Stimulated activated naive B cell treated with anti-CD40 and anti-IgM and Interleukin-4, amounts not matched to agents 10 μg/mL and 1 μg/mL and 100 μg/mL, for 72 hours (primary cell): ENCODE measurements around the gene CMIP.
A peak's percentile ranks its signal among the peaks of the same experiment; 100 is the strongest.

Experiments used
- ATAC-seq, 2 donors: fragments of 150-1000 bp; cut with Tn5 transposase; replicated peaks; 2 replicates each; pipeline ENCODE4 v1.10.0; 2021; ENCODE audit warnings: moderate library complexity in 1 of 2
- DNase-seq: peaks from one replicate; pipeline ENCODE4 v3.0.0; 2021
- H3K27ac Mint-ChIP-seq: one replicate; pipeline ENCODE4 v1.8.0; 2022; ENCODE audit warnings: mild to moderate bottlenecking, mixed read lengths
- H3K27me3 Mint-ChIP-seq, 2 donors: one replicate each; pipeline ENCODE4 v1.8.0; 2022; ENCODE audit warnings: mixed read lengths in 2 of 2
- H3K36me3 Mint-ChIP-seq, 2 donors: one replicate each; pipeline ENCODE4 v1.8.0; 2022; ENCODE audit warnings: mixed read lengths in 2 of 2, mild to moderate bottlenecking in 1 of 2
- H3K4me1 Mint-ChIP-seq, 2 donors: one replicate each; pipeline ENCODE4 v1.8.0; 2022; ENCODE audit warnings: mixed read lengths in 2 of 2, mild to moderate bottlenecking in 1 of 2
- H3K4me3 Mint-ChIP-seq, 2 donors: one replicate each; pipeline ENCODE4 v1.8.0; 2022; ENCODE audit warnings: mild to moderate bottlenecking in 2 of 2, mixed read lengths in 2 of 2, moderate library complexity in 1 of 2
- H3K9me3 Mint-ChIP-seq, 2 donors: one replicate each; pipeline ENCODE4 v1.8.0; 2022; ENCODE audit warnings: mixed read lengths in 2 of 2, mild to moderate bottlenecking in 1 of 2

The CMIP gene

DNA sequence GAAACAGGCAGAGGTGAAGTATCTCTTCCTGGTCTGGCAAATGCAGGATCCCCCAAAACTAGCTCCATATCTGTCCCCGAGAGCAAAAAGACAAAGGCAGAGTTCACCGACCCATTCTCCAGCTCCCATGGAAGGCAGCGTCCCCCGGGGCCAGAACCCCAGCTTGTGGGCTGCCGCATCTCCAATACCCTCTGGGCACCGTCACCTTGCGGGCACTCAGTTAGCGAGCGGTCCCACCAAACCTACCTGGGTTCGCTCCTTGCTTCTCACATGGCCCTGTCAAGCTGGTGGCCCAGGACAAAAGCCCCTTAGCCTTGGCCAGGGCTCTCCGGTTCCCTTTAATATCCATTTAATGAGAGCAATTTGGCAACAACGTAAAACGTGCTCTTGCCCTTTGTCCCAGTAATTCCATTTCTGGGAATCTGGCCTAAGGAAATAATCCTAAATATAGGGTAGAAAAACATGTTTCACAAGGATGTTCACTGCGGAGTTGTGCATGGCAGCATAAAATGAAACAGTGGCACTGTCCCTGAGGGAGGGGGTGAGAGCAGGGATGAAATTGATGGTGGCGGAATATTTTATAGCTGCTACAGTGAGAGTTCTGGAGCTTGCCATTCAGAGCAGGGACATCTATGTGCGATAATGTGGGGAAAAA, 157.1 kb downstream of the CMIP start:
- peaks cover 22 to 28% of the 10 kb centered on the region in 2 donors for H3K4me1 Mint-ChIP-seq
- peak overlapping the region; percentile 17 for H3K27ac Mint-ChIP-seq
- ATAC-seq (no peak), DNase-seq (no peak)
- no peaks in the 10 kb centered on the region for H3K9me3 Mint-ChIP-seq
- no peaks in the 10 kb centered on the region for H3K27me3 Mint-ChIP-seq
- no peak overlapping the region for H3K4me3 Mint-ChIP-seq
- H3K36me3 Mint-ChIP-seq: peaks cover 6 to 12% of the 10 kb centered on the region in 2 donors

GRCh38 chr16:81602256-81602776, 157.7 kb downstream of the CMIP start:
- peaks cover 22 to 29% of the 10 kb centered on the region in 2 donors for H3K4me1 Mint-ChIP-seq
- H3K36me3 Mint-ChIP-seq: peaks cover 6 to 17% of the 10 kb centered on the region in 2 donors
- H3K27ac Mint-ChIP-seq: no peak overlapping the region
- no peak overlapping the region for H3K4me3 Mint-ChIP-seq
- no peak for DNase-seq
- H3K9me3 Mint-ChIP-seq: no peaks in the 10 kb centered on the region
- H3K27me3 Mint-ChIP-seq: no peaks in the 10 kb centered on the region
- no peak for ATAC-seq

DNA sequence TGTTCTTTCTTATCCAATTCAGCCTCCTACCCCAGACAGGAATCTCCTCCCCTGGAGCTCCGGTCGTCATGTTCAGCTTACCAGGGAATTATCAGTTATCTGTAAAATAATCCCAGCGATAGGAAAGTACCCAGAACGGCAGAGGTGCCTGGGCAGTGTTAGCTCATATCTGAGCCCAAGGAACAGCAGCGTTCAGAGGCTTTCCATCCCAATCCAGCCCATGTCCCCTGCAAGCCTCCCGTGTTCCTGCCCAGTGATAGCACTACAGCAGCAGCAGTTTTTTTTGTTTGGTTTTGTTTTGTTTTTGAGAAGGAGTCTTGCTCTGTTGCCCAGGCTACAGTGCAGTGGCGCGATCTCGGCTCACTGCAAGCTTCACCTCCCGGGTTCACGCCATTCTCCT, 158.2 kb downstream of the CMIP start:
- DNase-seq (no peak), ATAC-seq (no peak)
- H3K36me3 Mint-ChIP-seq: peaks cover 6 to 18% of the 10 kb centered on the region in 2 donors
- no peaks in the 10 kb centered on the region for H3K9me3 Mint-ChIP-seq
- no peak overlapping the region for H3K4me3 Mint-ChIP-seq
- peaks cover 21 to 26% of the 10 kb centered on the region in 2 donors for H3K4me1 Mint-ChIP-seq
- no peaks in the 10 kb centered on the region for H3K27me3 Mint-ChIP-seq
- no peak overlapping the region for H3K27ac Mint-ChIP-seq

DNA sequence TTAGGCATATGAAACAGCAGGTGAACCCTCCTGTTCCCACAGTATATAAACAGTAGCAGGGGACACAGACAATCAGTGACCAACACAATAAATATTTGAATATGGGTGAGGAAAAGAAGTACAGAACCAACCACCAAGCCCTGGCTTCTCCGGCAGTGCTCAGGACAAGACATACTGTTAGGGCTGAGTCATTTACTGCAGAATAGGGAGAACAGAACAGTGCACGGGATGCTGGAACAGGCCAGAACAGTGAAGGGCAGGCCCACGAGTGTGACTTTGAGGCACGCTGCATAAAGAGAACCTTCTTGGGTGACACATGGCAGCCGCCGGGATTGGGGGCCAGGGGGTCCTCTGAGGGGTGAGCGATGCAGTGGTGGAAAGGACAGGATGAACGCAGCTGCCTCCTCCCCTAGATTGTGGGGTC, 160.4 kb downstream of the CMIP start:
- Mint-ChIP-seq H3K4me3 (no peak overlapping the region), H3K27ac (no peak overlapping the region), H3K36me3 (peaks cover 12 to 25% of the 10 kb centered on the region in 2 donors), H3K4me1 (peaks cover 23 to 30% of the 10 kb centered on the region in 2 donors), H3K27me3 (no peaks in the 10 kb centered on the region), H3K9me3 (no peaks in the 10 kb centered on the region)
- ATAC-seq: no peak
- DNase-seq: no peak

DNA sequence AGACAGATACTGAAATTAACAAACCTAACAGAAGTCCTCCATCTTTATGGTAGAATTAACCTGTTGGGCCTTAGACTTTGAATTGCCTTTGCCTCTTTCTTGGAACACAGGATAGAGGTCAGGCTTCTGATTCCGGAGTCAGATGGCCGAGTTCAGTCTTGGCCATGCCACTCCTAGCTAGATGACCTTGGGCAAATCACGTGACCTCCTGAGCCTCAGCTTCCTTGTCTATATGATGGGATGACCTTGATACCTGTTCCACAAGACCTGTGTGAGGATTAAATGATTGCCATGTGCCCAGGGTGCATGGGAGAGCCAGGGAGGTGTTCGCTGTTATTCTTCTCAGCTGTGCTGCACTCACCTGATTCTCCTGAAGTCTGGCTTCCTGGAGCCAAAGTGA, 161.4 kb downstream of the CMIP start:
- ATAC-seq (no peak), DNase-seq (no peak)
- Mint-ChIP-seq H3K36me3 (peaks cover 12 to 25% of the 10 kb centered on the region in 2 donors), H3K4me3 (no peak overlapping the region), H3K4me1 (peaks cover 19 to 30% of the 10 kb centered on the region in 2 donors), H3K27me3 (no peaks in the 10 kb centered on the region), H3K9me3 (no peaks in the 10 kb centered on the region), H3K27ac (peak overlapping the region; percentile 14)

DNA sequence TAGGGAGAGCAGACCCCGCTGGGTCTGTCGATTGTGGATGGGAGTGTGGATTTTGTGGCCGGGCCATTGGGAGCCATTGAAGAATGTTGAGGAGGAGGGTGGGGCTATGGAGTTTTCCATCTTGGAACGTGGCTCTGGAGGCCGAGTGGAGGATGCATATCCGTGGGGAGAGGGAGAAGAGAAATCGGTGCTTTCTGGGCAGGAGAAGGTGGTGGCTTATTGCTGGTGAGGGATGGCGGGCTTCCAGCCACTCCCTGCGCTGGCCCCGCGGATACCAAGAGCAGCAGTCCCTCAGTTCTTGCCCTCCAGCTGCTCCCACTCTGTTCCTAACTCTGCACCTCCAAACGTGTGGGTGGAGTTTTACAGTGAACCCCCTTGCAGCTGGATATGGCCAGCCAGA, 162.4 kb downstream of the CMIP start:
- Mint-ChIP-seq H3K36me3 (peaks cover 17 to 32% of the 10 kb centered on the region in 2 donors), H3K27me3 (no peaks in the 10 kb centered on the region), H3K4me3 (no peak overlapping the region), H3K9me3 (no peaks in the 10 kb centered on the region), H3K4me1 (peaks cover 23 to 30% of the 10 kb centered on the region in 2 donors), H3K27ac (peak overlapping the region; percentile 67)
- no peak for ATAC-seq
- no peak for DNase-seq

GRCh38 chr16:81607805-81608522, 163.4 kb downstream of the CMIP start:
- no peaks in the 10 kb centered on the region for H3K27me3 Mint-ChIP-seq
- H3K4me1 Mint-ChIP-seq: peaks cover 23 to 30% of the 10 kb centered on the region in 2 donors
- H3K36me3 Mint-ChIP-seq: peaks cover 17 to 32% of the 10 kb centered on the region in 2 donors
- ATAC-seq: peak; percentile 19 to 36
- no peak overlapping the region for H3K4me3 Mint-ChIP-seq
- no peak for DNase-seq
- H3K9me3 Mint-ChIP-seq: no peaks in the 10 kb centered on the region
- peak overlapping the region; percentile 25 for H3K27ac Mint-ChIP-seq

DNA sequence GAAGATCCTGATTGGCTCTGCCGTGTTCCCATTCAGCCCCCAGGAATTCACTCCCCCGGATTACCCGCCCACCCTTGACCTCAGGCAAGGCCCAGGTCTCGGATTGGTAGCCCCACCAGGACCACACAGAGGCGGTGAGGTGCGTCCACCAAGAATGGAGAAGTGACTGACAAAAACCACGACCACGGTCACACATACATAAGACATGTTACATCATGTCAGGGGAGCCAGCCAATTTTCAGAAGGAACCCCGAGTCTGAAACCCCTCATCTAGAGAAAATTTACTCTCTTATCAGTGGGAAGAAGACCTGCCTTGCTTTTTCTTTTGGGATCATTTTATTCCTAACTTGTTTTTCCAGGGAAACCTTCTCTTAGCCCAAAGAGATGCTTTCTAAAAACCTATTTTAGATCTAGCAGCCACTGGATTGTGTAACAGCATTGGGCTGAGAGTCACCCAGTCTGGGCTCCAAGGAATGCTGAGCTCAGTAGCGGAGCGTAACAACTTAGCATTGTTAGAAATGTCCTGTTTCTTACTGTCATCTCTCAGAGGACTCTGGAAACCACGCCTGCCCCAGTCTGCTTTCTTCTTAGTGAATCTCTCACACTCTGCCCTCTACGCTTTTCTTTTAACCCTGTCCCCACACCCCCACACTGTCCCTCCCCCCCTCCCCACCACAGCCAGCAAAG, 164.1 kb downstream of the CMIP start:
- Mint-ChIP-seq H3K27me3 (no peaks in the 10 kb centered on the region), H3K27ac (peak overlapping the region; percentile 44), H3K36me3 (peaks cover 17 to 32% of the 10 kb centered on the region in 2 donors), H3K4me1 (peaks cover 23 to 30% of the 10 kb centered on the region in 2 donors), H3K9me3 (no peaks in the 10 kb centered on the region), H3K4me3 (no peak overlapping the region)
- ATAC-seq (peak; percentile 81 to 87), DNase-seq (no peak)

GRCh38 chr16:81609323-81609892, 164.8 kb downstream of the CMIP start:
- Mint-ChIP-seq H3K4me1 (peaks cover 23 to 30% of the 10 kb centered on the region in 2 donors), H3K27ac (peak overlapping the region; percentile 1), H3K4me3 (no peak overlapping the region), H3K36me3 (peaks cover 17 to 32% of the 10 kb centered on the region in 2 donors), H3K9me3 (no peaks in the 10 kb centered on the region), H3K27me3 (no peaks in the 10 kb centered on the region)
- ATAC-seq: peak in 1 of 2 donors; percentile 22
- DNase-seq: no peak

DNA sequence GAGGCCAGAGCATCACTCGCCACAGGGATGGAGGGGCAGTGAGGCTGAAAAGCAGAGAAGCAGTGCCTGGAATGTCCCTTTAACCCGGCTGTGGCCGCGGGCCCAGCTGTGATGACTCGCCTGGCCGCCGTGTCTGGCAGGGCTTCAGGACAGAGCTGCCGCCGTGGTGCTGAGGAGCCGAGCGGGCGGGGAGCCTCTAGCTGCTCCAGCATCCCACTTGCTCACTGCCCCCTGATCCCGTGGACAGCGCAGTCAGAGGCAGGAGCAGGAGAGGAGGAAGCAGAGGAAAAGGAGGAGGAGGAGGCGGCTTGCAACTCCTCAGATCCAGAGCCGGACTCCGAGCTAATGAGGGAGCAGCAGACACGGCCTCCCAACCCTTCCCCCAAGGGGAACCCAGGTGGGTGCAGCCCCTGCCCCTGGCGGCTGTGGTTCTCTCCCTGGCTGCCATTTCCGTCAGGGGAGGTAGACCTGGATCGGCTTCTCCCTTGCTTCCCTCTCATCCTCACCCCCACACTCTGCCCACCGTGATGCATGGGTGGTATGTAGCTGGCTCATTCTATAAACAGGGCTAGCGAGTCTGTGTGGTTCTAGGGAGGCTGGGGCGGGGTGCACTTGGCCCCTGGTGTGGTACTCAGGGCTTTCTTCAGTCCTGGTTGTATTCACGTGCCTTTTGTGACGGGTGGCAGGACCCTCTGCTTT, 165.7 kb downstream of the CMIP start:
- no peaks in the 10 kb centered on the region for H3K9me3 Mint-ChIP-seq
- ATAC-seq (no peak), DNase-seq (no peak)
- H3K4me1 Mint-ChIP-seq: peaks cover 23 to 30% of the 10 kb centered on the region in 2 donors
- peaks cover 17 to 32% of the 10 kb centered on the region in 2 donors for H3K36me3 Mint-ChIP-seq
- no peak overlapping the region for H3K4me3 Mint-ChIP-seq
- no peak overlapping the region for H3K27ac Mint-ChIP-seq
- no peaks in the 10 kb centered on the region for H3K27me3 Mint-ChIP-seq

DNA sequence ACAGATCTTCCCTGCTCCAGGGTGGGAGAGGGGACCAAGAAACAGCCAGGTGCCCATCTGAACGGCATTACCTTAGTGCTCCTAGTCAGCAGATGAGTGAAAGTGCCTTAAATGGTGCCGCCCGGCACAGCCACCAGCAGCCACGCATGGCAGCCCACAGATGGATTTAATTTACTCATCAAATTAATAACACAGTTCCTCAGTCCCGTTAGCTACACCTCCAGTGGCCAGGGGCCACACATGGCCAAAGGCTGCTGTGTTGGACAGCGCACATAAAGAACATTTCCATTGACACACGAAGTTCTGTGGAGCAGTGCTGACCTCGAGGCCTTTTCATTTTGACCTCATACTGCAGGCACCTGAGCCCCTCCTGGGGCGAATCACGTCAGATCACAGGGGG, 166.3 kb downstream of the CMIP start:
- DNase-seq: no peak
- no peaks in the 10 kb centered on the region for H3K27me3 Mint-ChIP-seq
- no peak overlapping the region for H3K4me3 Mint-ChIP-seq
- no peaks in the 10 kb centered on the region for H3K9me3 Mint-ChIP-seq
- peaks cover 17 to 32% of the 10 kb centered on the region in 2 donors for H3K36me3 Mint-ChIP-seq
- peaks cover 23 to 30% of the 10 kb centered on the region in 2 donors for H3K4me1 Mint-ChIP-seq
- H3K27ac Mint-ChIP-seq: no peak overlapping the region
- ATAC-seq: no peak

- Mint-ChIP-seq H3K27me3 (no peaks in the 10 kb centered on the region), H3K27ac (no peak overlapping the region), H3K4me3 (no peak overlapping the region), H3K9me3 (no peaks in the 10 kb centered on the region), H3K36me3 (peaks cover 19 to 29% of the 10 kb centered on the region in 2 donors), H3K4me1 (peaks cover 22 to 31% of the 10 kb centered on the region in 2 donors)
- no peak for DNase-seq
- ATAC-seq: no peak
These were observed 167.1 kb downstream of the CMIP start for GRCh38 chr16:81611721-81612120.

DNA sequence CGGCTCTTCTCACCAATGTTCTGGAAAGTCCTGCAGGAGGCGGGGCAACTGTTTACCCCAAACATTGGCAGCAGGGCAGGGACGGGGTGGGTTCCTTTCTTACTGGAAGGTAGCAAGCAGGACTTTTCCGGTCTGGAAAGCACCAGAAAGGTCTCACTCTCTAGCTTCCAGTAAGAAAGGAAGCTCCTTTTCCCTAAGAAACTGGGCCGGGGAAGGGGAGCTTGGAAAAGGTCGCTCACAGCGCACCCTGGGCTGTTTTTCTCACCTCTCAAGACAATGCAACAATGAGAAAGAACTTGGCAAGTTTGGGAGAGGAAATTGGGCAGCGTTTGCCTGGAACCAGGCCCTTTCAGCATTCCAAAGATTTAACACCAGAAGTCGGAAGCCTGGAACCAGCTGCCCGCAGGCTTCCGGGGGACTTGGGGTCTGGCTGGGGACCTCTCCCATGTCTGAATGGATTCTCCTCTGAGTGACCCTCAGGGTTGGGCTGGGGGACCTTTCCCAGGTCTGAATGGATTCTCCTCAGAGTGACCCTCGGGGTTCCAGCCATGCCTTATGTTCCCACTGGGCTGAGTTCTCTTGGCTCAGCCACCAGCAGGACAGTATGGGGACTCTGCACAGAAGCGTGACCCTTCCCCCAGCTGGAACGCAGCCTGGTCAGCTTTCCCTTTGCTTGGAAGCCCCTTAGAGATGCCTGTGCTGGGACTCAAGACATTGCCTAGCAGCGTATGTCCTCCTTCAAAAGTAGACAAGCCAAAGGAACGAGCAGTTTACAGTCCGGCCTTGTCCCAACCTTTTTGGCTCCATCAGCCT, 167.9 kb downstream of the CMIP start:
- H3K36me3 Mint-ChIP-seq: peaks cover 24 to 27% of the 10 kb centered on the region in 2 donors
- no peak overlapping the region for H3K27ac Mint-ChIP-seq
- no peak for DNase-seq

More for the DNA sequence above, 167.9 kb downstream of the CMIP start:
- H3K4me3 Mint-ChIP-seq: no peak overlapping the region
- no peak for ATAC-seq
- H3K4me1 Mint-ChIP-seq: peaks cover 22 to 27% of the 10 kb centered on the region in 2 donors
- no peaks in the 10 kb centered on the region for H3K27me3 Mint-ChIP-seq
- H3K9me3 Mint-ChIP-seq: no peaks in the 10 kb centered on the region
